Activated T-helper 2 cell treated with anti-CD3 and anti-CD28 coated beads, Interferon-gamma antibody, Interleukin-2, Interleukin-4, amounts not matched to agents 10 μg/mL and 5 μg/mL and 100 μg/mL, durations not matched to agents 14 hours and 24 hours and 36 hours (primary cell): ENCODE measurements around the gene DEPDC4. TPM values are rescaled to one million over a fixed set of nuclear protein-coding genes. Genes with fewer than 3 reads are reported as not detected.
A peak's percentile ranks its signal among the peaks of the same experiment; 100 is the strongest.
"Not testable (repeated sequence)": the region's sequence is repeated elsewhere in the genome, so short reads cannot be mapped to it uniquely, and the experiment has no call there.

Source experiments
- DNase-seq: peaks from one replicate; pipeline ENCODE4 v3.0.0; 2021; ENCODE audit warnings: low spot score
- H3K27ac Mint-ChIP-seq: one replicate; pipeline ENCODE4 v1.8.0; 2021; ENCODE audit warnings: mixed read lengths
- H3K27me3 Mint-ChIP-seq: one replicate; pipeline ENCODE4 v1.8.0; 2021; ENCODE audit warnings: low read depth, mixed read lengths
- H3K36me3 Mint-ChIP-seq: one replicate; pipeline ENCODE4 v1.8.0; 2021; ENCODE audit warnings: low read depth, mixed read lengths
- H3K4me1 Mint-ChIP-seq: one replicate; pipeline ENCODE4 v1.8.0; 2021; ENCODE audit warnings: low read depth, mixed read lengths
- H3K4me3 Mint-ChIP-seq: one replicate; pipeline ENCODE4 v1.8.0; 2021; ENCODE audit warnings: low read depth, mild to moderate bottlenecking, moderate library complexity, mixed read lengths
- H3K9me3 Mint-ChIP-seq: one replicate; pipeline ENCODE4 v1.8.0; 2021; ENCODE audit warnings: mixed read lengths
- intact Hi-C: fragments of 100-400 bp; cut with micrococcal nuclease; formaldehyde crosslinking; loops from one replicate; pipeline ENCODE4 v1.15.1; 2023
- total RNA-seq: library from RNA; stranded (reverse); gene quantifications from 2 replicates; pipeline ENCODE4 v1.2.3, GENCODE V29; 2022

Gene DEPDC4
- total RNA-seq, 1 donor from 2014 or later: 1.8 TPM

GRCh38 chr12:100279607-100280244 lies 12.8 kb upstream of the DEPDC4 start:
- intact Hi-C loops: no loop called here
- Mint-ChIP-seq H3K4me3 (no peak overlapping the region), H3K36me3 (peaks cover 22% of the 10 kb centered on the region), H3K27me3 (no peaks in the 10 kb centered on the region), H3K27ac (no peak overlapping the region), H3K9me3 (no peaks in the 10 kb centered on the region), H3K4me1 (peaks cover 12% of the 10 kb centered on the region)
- no peak for DNase-seq

GRCh38 chr12:100279159-100279558 lies 12.3 kb upstream of the DEPDC4 start:
- Mint-ChIP-seq H3K27ac (no peak overlapping the region), H3K4me3 (no peak overlapping the region), H3K27me3 (no peaks in the 10 kb centered on the region), H3K36me3 (peaks cover 27% of the 10 kb centered on the region), H3K9me3 (no peaks in the 10 kb centered on the region), H3K4me1 (peaks cover 16% of the 10 kb centered on the region)
- no peak for DNase-seq
- intact Hi-C loops: no loop called here

- no peak overlapping the region for H3K27ac Mint-ChIP-seq
- H3K27me3 Mint-ChIP-seq: no peaks in the 10 kb centered on the region
- no peak overlapping the region for H3K4me3 Mint-ChIP-seq
- intact Hi-C loops: no loop called here
- no peaks in the 10 kb centered on the region for H3K9me3 Mint-ChIP-seq
- H3K4me1 Mint-ChIP-seq: peaks cover 43% of the 10 kb centered on the region
- H3K36me3 Mint-ChIP-seq: peaks cover 21% of the 10 kb centered on the region
- DNase-seq: no peak
These were observed 7.4 kb upstream of the DEPDC4 start for GRCh38 chr12:100274291-100274690.

GRCh38 chr12:100273782-100274181 lies 6.9 kb upstream of the DEPDC4 start:
- Mint-ChIP-seq H3K27me3 (no peaks in the 10 kb centered on the region), H3K9me3 (no peaks in the 10 kb centered on the region), H3K4me1 (peaks cover 47% of the 10 kb centered on the region), H3K36me3 (peaks cover 25% of the 10 kb centered on the region), H3K4me3 (no peak overlapping the region), H3K27ac (no peak overlapping the region)
- intact Hi-C loops: no loop called here
- no peak for DNase-seq

- intact Hi-C loops: loop anchor here (5.0 to 10.0 kb wide), 4 partner anchors 43 to 1796 kb away; partner anchors contain the start of gene WASHC3
- Mint-ChIP-seq H3K27ac (peak overlapping the region; percentile 4), H3K4me3 (peak overlapping the region; percentile 95)
These were observed 2.1 kb upstream of the DEPDC4 start for GRCh38 chr12:100268835-100269564.

GRCh38 chr12:100267603-100268281 lies 863 bp upstream of the DEPDC4 start:
- DNase-seq: peak; percentile 32
- H3K4me1 Mint-ChIP-seq: peaks cover 30% of the 10 kb centered on the region
- H3K36me3 Mint-ChIP-seq: peaks cover 11% of the 10 kb centered on the region
- H3K9me3 Mint-ChIP-seq: no peaks in the 10 kb centered on the region
- peak overlapping the region; percentile 76 for H3K27ac Mint-ChIP-seq
- peak overlapping the region; percentile 95 for H3K4me3 Mint-ChIP-seq
- H3K27me3 Mint-ChIP-seq: no peaks in the 10 kb centered on the region
- intact Hi-C loops: loop anchor here (1.0 to 10.0 kb wide), 6 partner anchors 45 to 1797 kb away; partner anchors contain the start of genes ACTR6, GAS2L3 and WASHC3

More at GRCh38 chr12:100268835-100269564, 2.1 kb upstream of the DEPDC4 start:
- H3K4me1 Mint-ChIP-seq: peaks cover 41% of the 10 kb centered on the region
- no peaks in the 10 kb centered on the region for H3K9me3 Mint-ChIP-seq
- peaks cover 11% of the 10 kb centered on the region for H3K36me3 Mint-ChIP-seq
- DNase-seq: no peak
- no peaks in the 10 kb centered on the region for H3K27me3 Mint-ChIP-seq

GRCh38 chr12:100266585-100266834 lies 369 bp downstream of the DEPDC4 start:
- peak overlapping the region; percentile 95 for H3K4me3 Mint-ChIP-seq
- peaks cover 11% of the 10 kb centered on the region for H3K36me3 Mint-ChIP-seq
- H3K27me3 Mint-ChIP-seq: no peaks in the 10 kb centered on the region
- peak overlapping the region; percentile 98 for H3K27ac Mint-ChIP-seq
- intact Hi-C loops: loop anchor here (1.0 to 10.0 kb wide), 6 partner anchors 46 to 1798 kb away; partner anchors contain the start of genes GAS2L3 and WASHC3
- no peak for DNase-seq
- peaks cover 23% of the 10 kb centered on the region for H3K4me1 Mint-ChIP-seq
- H3K9me3 Mint-ChIP-seq: no peaks in the 10 kb centered on the region

- Mint-ChIP-seq H3K27ac (peak overlapping the region; percentile 98), H3K36me3 (peaks cover 11% of the 10 kb centered on the region), H3K4me1 (peaks cover 21% of the 10 kb centered on the region), H3K27me3 (no peaks in the 10 kb centered on the region), H3K9me3 (no peaks in the 10 kb centered on the region), H3K4me3 (peak overlapping the region; percentile 95)
- no peak for DNase-seq
- intact Hi-C loops: loop anchor here (1.0 to 10.0 kb wide), 6 partner anchors 46 to 1799 kb away; partner anchors contain the start of genes GAS2L3 and WASHC3
These were observed 921 bp downstream of the DEPDC4 start for GRCh38 chr12:100265732-100266584.

GRCh38 chr12:100265107-100265506 lies 1.8 kb downstream of the DEPDC4 start:
- H3K36me3 Mint-ChIP-seq, DNase-seq, H3K27ac Mint-ChIP-seq, H3K27me3 Mint-ChIP-seq, H3K4me3 Mint-ChIP-seq, H3K9me3 Mint-ChIP-seq: not testable (repeated sequence)
- intact Hi-C loops: loop anchor here (5.0 to 10.0 kb wide), 4 partner anchors 47 to 1800 kb away; partner anchors contain the start of gene WASHC3
- peaks cover 18% of the 10 kb centered on the region for H3K4me1 Mint-ChIP-seq

GRCh38 chr12:100263131-100263530 lies 3.7 kb downstream of the DEPDC4 start:
- H3K9me3 Mint-ChIP-seq: no peaks in the 10 kb centered on the region
- no peak for DNase-seq
- peaks cover 6% of the 10 kb centered on the region for H3K4me1 Mint-ChIP-seq
- no peak overlapping the region for H3K27ac Mint-ChIP-seq
- intact Hi-C loops: loop anchor here (10.0 kb wide), 2 partner anchors 1758 to 1802 kb away; partner anchors contain the start of gene WASHC3
- H3K36me3 Mint-ChIP-seq: no peaks in the 10 kb centered on the region
- no peak overlapping the region for H3K4me3 Mint-ChIP-seq
- H3K27me3 Mint-ChIP-seq: no peaks in the 10 kb centered on the region

GRCh38 chr12:100258127-100258526 lies 8.8 kb downstream of the DEPDC4 start:
- H3K4me3 Mint-ChIP-seq: no peak overlapping the region
- H3K9me3 Mint-ChIP-seq: no peaks in the 10 kb centered on the region
- peaks cover 6% of the 10 kb centered on the region for H3K4me1 Mint-ChIP-seq
- no peak overlapping the region for H3K27ac Mint-ChIP-seq
- H3K36me3 Mint-ChIP-seq: no peaks in the 10 kb centered on the region
- no peaks in the 10 kb centered on the region for H3K27me3 Mint-ChIP-seq
- intact Hi-C loops: no loop called here
- no peak for DNase-seq

- intact Hi-C loops: no loop called here
- H3K9me3 Mint-ChIP-seq: no peaks in the 10 kb centered on the region
- no peaks in the 10 kb centered on the region for H3K27me3 Mint-ChIP-seq
- DNase-seq: no peak
- peaks cover 6% of the 10 kb centered on the region for H3K4me1 Mint-ChIP-seq
- H3K27ac Mint-ChIP-seq: no peak overlapping the region
- H3K36me3 Mint-ChIP-seq: no peaks in the 10 kb centered on the region
- H3K4me3 Mint-ChIP-seq: no peak overlapping the region
These were observed 12.0 kb downstream of the DEPDC4 start for GRCh38 chr12:100254876-100255275.
